GM23248 (cell line): ENCODE results near the gene COL23A1. TPM values are rescaled to one million over a fixed set of nuclear protein-coding genes. Genes with fewer than 3 reads are reported as not detected.
"Not testable (repeated sequence)": the region's sequence is repeated elsewhere in the genome, so short reads cannot be mapped to it uniquely, and the experiment has no call there.

Experiments used
- DNase-seq: peaks from one replicate; pipeline ENCODE4 v3.0.0-alpha.2; 2015
- H2AFZ ChIP-seq: fragments of 200-600 bp; sonication (generic); 2 replicates; pipeline ENCODE4 v1.6.1; 2016; ENCODE audit warnings: antibody characterized with exemption
- H3F3A ChIP-seq: fragments of 200-600 bp; sonication (generic); 2 replicates; pipeline ENCODE4 v1.6.1; 2016; ENCODE audit warnings: mild to moderate bottlenecking, antibody characterized with exemption, mixed run types; ENCODE audit not compliant: insufficient read depth
- H3K27ac ChIP-seq: fragments of 200-600 bp; sonication (generic); 2 replicates; pipeline ENCODE4 v1.5.1; 2016; ENCODE audit warnings: mild to moderate bottlenecking
- H3K27me3 ChIP-seq: fragments of 200-600 bp; sonication (generic); replicated peaks from 2 replicates; pipeline ENCODE4 v1.6.1; 2016; ENCODE audit warnings: mild to moderate bottlenecking; ENCODE audit not compliant: insufficient read depth
- H3K36me3 ChIP-seq: fragments of 200-600 bp; sonication (generic); 2 replicates; pipeline ENCODE4 v1.6.1; 2016; ENCODE audit warnings: low read depth, mild to moderate bottlenecking
- H3K4me1 ChIP-seq: fragments of 200-600 bp; sonication (generic); 2 replicates; pipeline ENCODE4 v1.6.1; 2016; ENCODE audit warnings: mild to moderate bottlenecking; ENCODE audit not compliant: insufficient read depth
- H3K4me2 ChIP-seq: fragments of 200-600 bp; sonication (generic); one replicate; pipeline ENCODE4 v1.6.1; 2016; ENCODE audit warnings: mild to moderate bottlenecking; ENCODE audit not compliant: unreplicated experiment
- H3K4me3 ChIP-seq: fragments of 200-600 bp; sonication (generic); 2 replicates; pipeline ENCODE4 v1.5.1; 2016; ENCODE audit warnings: mild to moderate bottlenecking
- H3K79me2 ChIP-seq: fragments of 200-600 bp; sonication (generic); 2 replicates; pipeline ENCODE4 v1.6.1; 2016; ENCODE audit warnings: mild to moderate bottlenecking; ENCODE audit not compliant: insufficient read depth
- H3K9ac ChIP-seq: fragments of 200-600 bp; sonication (generic); 2 replicates; pipeline ENCODE4 v1.6.1; 2016; ENCODE audit warnings: mild to moderate bottlenecking
- H3K9me2 ChIP-seq: fragments of 200-600 bp; sonication (generic); 2 replicates; pipeline ENCODE4 v1.6.1; 2016; ENCODE audit warnings: mixed run types, mild to moderate bottlenecking, moderate library complexity; ENCODE audit not compliant: insufficient read depth
- H3K9me3 ChIP-seq: fragments of 200-600 bp; sonication (generic); one replicate; pipeline ENCODE4 v1.6.1; 2017; ENCODE audit warnings: low read depth
- H4K20me1 ChIP-seq: fragments of 200-600 bp; sonication (generic); 2 replicates; pipeline ENCODE4 v1.6.0; 2016; ENCODE audit not compliant: insufficient read depth
- EZH2 ChIP-seq: fragments of 200-600 bp; sonication (generic); IDR thresholded peaks from 2 replicates; pipeline ENCODE4 v1.6.1; 2018; ENCODE audit warnings: antibody characterized with exemption, mild to moderate bottlenecking; ENCODE audit not compliant: insufficient read depth, poor library complexity, severe bottlenecking
- EZH2phosphoT487 ChIP-seq: fragments of 200-600 bp; sonication (generic); IDR thresholded peaks from 2 replicates; pipeline ENCODE4 v1.6.1; 2018; ENCODE audit warnings: antibody characterized with exemption, moderate library complexity, mild to moderate bottlenecking, low read depth; ENCODE audit not compliant: insufficient read depth
- WGBS, 2 experiments: methylation state at CpG; one replicate each; pipeline ENCODE4 v1.1.6; 2015 to 2017; ENCODE audit warnings: low lambda C conversion rate in 2 of 2, low coverage in 1 of 2; ENCODE audit errors: missing lambda C conversion rate in 2 of 2; 5-methylcytosine and 5-hydroxymethylcytosine counted together
- in situ Hi-C: fragments of 300-500 bp; cut with MboI; formaldehyde crosslinking; loops from 2 replicates; pipeline ENCODE4 v1.15.0; 2020
- polyA plus RNA-seq: library from polyadenylated mRNA; unstranded; fragments of >200 nt; fragmentation: Nextera tagmentation; extraction: Ambion mirVana; gene quantifications from 2 replicates; pipeline ENCODE4 v1.2.1, GENCODE V29; 2016
- total RNA-seq: library from RNA; depleted of rRNA; stranded (reverse); fragments of >200 nt; shearing (Covaris generic); gene quantifications from 2 replicates; pipeline ENCODE4 v1.2.3, GENCODE V29; 2014

Gene COL23A1
- total and polyA plus RNA-seq, 2 experiments from 2014 or later = not detected

DNA sequence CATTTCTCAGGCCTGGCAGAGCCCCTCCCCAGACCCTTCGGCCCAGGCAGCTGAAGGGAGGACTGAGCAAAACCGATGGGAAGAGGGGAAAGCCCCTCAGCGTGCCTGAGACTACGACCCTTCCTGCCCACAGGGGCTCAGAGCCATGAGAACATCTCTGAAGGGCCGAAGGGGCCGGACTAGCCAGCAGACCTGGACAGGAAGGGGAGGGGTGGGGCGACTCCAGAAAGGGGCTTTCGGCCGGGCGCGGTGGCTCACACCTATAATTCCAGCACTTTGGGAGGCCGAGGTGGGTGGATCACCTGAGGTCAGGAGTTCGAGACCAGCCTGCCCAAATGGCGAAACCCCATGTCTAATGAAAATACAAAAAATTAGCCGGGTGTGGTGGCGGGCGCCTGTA lies 271.8 kb downstream of the COL23A1 start:
- in situ Hi-C loops = no loop called here
- Histone ChIP-seq H2AFZ (no peak overlapping the region), H3F3A (no peaks in the 10 kb centered on the region), H3K4me3 (no peak overlapping the region), H3K9me3 (no peaks in the 10 kb centered on the region), H3K4me2 (no peak overlapping the region), H3K79me2 (no peaks in the 10 kb centered on the region), H4K20me1 (no peaks in the 10 kb centered on the region), H3K27ac (no peak overlapping the region), H3K27me3 (no peaks in the 10 kb centered on the region), H3K9ac (no peak overlapping the region), H3K36me3 (no peaks in the 10 kb centered on the region), H3K4me1 (no peaks in the 10 kb centered on the region), H3K9me2 (no peaks in the 10 kb centered on the region)
- no peak for DNase-seq
- WGBS, 2 experiments = 62 to 66% methylated on average over 15 to 17 of the region's 17 CpGs
- no peak for TF ChIP-seq EZH2
- no peak for TF ChIP-seq EZH2phosphoT487

DNA sequence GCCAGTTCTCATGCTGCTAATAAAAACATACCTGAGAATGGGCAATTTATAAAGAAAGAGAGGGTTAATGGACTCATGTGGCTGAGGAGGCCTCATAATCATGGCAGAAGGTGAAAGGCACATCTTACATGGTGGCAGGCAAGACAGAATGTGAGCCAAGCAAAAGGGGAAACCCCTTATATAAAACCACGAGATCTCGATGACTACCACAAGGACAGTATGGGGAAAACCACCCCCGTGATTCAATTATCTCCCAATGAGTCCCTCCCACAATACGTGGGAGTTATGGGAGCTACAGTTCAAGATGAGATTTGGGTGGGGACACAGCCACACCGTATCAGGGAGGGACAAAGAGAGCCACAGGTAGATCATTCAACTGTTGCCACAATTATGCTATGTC lies 272.5 kb downstream of the COL23A1 start:
- H3K9me3 ChIP-seq, H3K4me2 ChIP-seq, H3F3A ChIP-seq, H4K20me1 ChIP-seq, H3K27me3 ChIP-seq, H3K9me2 ChIP-seq, H3K4me3 ChIP-seq, H3K27ac ChIP-seq, H3K9ac ChIP-seq, H3K79me2 ChIP-seq, H3K36me3 ChIP-seq, H2AFZ ChIP-seq, in situ Hi-C loops, DNase-seq, H3K4me1 ChIP-seq: not testable (repeated sequence)
- 59 to 65% methylated on average over 5 of the region's 5 CpGs for WGBS, 2 experiments

DNA sequence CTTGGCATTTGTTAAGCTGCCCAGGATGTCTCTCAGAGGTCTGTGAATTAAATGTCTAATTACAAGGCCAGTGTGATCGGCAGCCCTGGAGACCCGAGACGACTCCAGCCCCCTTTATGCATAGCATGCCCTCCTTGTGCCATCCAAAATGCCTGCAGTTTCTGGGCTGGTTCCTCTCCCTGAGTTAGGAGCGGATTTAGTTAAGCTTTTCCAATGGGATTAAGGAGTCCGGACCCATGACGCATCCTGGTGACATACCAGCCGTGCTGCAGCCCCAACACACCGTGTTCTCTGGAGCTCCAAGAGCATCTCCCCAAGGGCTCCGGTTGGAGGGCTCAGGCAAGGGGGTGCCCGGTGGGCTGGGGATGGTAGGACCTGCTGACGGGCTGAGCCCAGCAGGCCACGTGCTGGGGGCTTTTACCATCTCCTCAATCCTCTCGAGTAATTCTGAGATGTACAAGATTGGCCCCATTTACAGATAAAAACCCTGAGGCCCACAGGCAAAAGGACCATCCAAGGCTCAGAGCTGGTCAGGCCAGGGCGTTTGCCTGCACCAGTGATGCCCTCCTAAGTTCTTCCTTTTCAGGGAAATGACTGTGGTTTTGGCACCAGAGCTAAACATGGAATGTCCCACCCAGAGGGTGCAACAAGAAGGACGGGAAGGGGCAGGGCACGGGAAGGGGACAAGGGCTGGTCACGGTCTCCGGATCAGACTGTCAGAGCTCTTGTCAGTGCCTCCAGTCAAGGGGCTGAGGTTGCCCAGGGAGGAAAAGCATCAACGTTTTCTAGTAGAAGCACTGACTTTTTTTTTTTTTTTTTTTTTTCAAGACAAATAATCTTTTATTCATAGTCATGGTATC lies 275.0 kb downstream of the COL23A1 start:
- in situ Hi-C loops = no loop called here
- Histone ChIP-seq H3K79me2 (no peaks in the 10 kb centered on the region), H3F3A (no peaks in the 10 kb centered on the region), H2AFZ (no peak overlapping the region), H3K4me3 (no peak overlapping the region), H3K27ac (no peak overlapping the region), H3K9ac (no peak overlapping the region), H4K20me1 (no peaks in the 10 kb centered on the region), H3K9me3 (no peaks in the 10 kb centered on the region), H3K4me2 (no peak overlapping the region), H3K4me1 (no peaks in the 10 kb centered on the region), H3K27me3 (no peaks in the 10 kb centered on the region), H3K36me3 (no peaks in the 10 kb centered on the region), H3K9me2 (no peaks in the 10 kb centered on the region)
- TF ChIP-seq EZH2 (no peak), EZH2phosphoT487 (no peak)
- DNase-seq = no peak
- 46 to 56% methylated on average over 19 of the region's 19 CpGs for WGBS, 2 experiments

DNA sequence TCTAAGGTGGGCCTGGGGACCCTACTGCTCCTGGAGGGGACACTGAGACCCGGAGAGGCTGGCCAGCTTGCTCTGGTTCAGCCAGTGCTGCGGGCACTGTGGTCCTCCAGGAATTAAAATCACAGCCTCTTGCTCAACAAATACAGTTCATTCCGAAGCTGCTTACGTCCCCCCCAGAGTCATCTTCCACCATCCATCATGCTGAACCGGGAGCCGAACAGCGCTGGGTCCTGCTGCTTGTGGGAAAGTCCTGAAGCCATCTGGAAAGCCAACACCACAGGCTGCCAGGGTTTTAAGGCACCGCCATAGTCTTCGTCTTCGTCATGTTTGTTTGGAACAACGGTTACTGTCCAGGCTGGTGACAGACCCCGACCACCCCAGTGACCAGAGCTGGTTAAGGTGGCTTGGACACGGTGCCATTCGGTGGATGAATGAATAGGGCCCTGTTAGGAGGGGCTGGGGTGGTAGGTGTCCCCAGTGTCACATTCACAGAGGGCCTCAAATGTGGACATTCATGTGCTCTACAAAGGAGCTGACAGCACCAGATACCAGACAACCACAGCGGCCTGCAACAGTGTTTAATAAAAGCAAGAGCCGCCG lies 276.0 kb downstream of the COL23A1 start:
- in situ Hi-C loops = no loop called here
- Histone ChIP-seq H3K79me2 (no peaks in the 10 kb centered on the region), H3K27me3 (no peaks in the 10 kb centered on the region), H3F3A (no peaks in the 10 kb centered on the region), H4K20me1 (no peaks in the 10 kb centered on the region), H2AFZ (no peak overlapping the region), H3K4me2 (no peak overlapping the region), H3K4me3 (no peak overlapping the region), H3K9me3 (no peaks in the 10 kb centered on the region), H3K9ac (no peak overlapping the region), H3K9me2 (no peaks in the 10 kb centered on the region), H3K27ac (no peak overlapping the region), H3K36me3 (no peaks in the 10 kb centered on the region), H3K4me1 (no peaks in the 10 kb centered on the region)
- TF ChIP-seq EZH2 (no peak), EZH2phosphoT487 (no peak)
- DNase-seq = no peak
- WGBS, 2 experiments = 57 to 64% methylated on average over 17 of the region's 17 CpGs
